Lower leg skin (tissue), 4 donors: ENCODE results near the gene CLEC7A. TPM values are rescaled to one million over a fixed set of nuclear protein-coding genes. Genes with fewer than 3 reads are reported as not detected.

ENCODE experiments used
- DNase-seq, 2 donors: peaks; one replicate each; pipeline ENCODE4 v3.0.0-alpha.2; 2019; ENCODE audit warnings: low spot score in 2 of 2
- H3K4me3 ChIP-seq: fragments of 200-600 bp; sonication (generic); 2 replicates; pipeline ENCODE4 v1.5.1; 2017; ENCODE audit warnings: mild to moderate bottlenecking, low read depth; ENCODE audit not compliant: poor library complexity, severe bottlenecking
- CTCF ChIP-seq, 3 donors: fragments of 450-650 bp; IDR thresholded peaks; one replicate each; pipeline ENCODE4 v1.5.1; 2016; ENCODE audit warnings: antibody characterized with exemption in 3 of 3, mild to moderate bottlenecking in 3 of 3, moderate library complexity in 2 of 3
- POLR2A ChIP-seq, 2 donors: fragments of 450-650 bp; IDR thresholded peaks; one replicate each; pipeline ENCODE4 v1.6.1; 2016 to 2017; ENCODE audit warnings: antibody characterized with exemption in 2 of 2, mild to moderate bottlenecking in 1 of 2, moderate library complexity in 1 of 2
- WGBS, 2 donors: methylation state at CpG; one replicate each; pipeline ENCODE4 v1.1.5; 2018; 5-methylcytosine and 5-hydroxymethylcytosine counted together
- intact Hi-C: fragments of 100-400 bp; cut with DNase I; formaldehyde crosslinking; loops from one replicate; pipeline ENCODE4 v1.15.0; 2023; ENCODE audit warnings: low total_unique reads
- total RNA-seq, 4 donors: library from RNA; depleted of rRNA; stranded (reverse); fragments of >200 nt; gene quantifications; one replicate each; pipeline ENCODE4 v1.1.0, GENCODE V29; 2016

The CLEC7A gene
- total RNA-seq, 4 donors from 2014 or later: 4.8 to 14.1 (median 6.7) TPM

- intact Hi-C loops: no loop called here
- no peak overlapping the region for H3K4me3 ChIP-seq
- no peak for TF ChIP-seq CTCF (IDR thresholded peaks at IDR 0.05)
- TF ChIP-seq POLR2A (IDR thresholded peaks at IDR 0.05): no peak
- DNase-seq: no peak
These were observed 54.5 kb downstream of the CLEC7A start for GRCh38 chr12:10075451-10075850.

- TF ChIP-seq POLR2A (IDR thresholded peaks at IDR 0.05) (no peak), CTCF (IDR thresholded peaks at IDR 0.05) (no peak)
- DNase-seq: no peak
- H3K4me3 ChIP-seq: no peak overlapping the region
- intact Hi-C loops: no loop called here
- 63 to 70% methylated on average over 5 of the region's 5 CpGs for WGBS, 2 donors
These were observed 56.7 kb downstream of the CLEC7A start for GRCh38 chr12:10073261-10073660.

- DNase-seq: no peak
- TF ChIP-seq CTCF (IDR thresholded peaks at IDR 0.05) (no peak), POLR2A (IDR thresholded peaks at IDR 0.05) (no peak)
- 88 to 89% methylated on average over 2 of the region's 2 CpGs for WGBS, 2 donors
- no peak overlapping the region for H3K4me3 ChIP-seq
- intact Hi-C loops: no loop called here
These were observed 57.9 kb downstream of the CLEC7A start for GRCh38 chr12:10072131-10072530.

GRCh38 chr12:10070380-10070779 lies 59.6 kb downstream of the CLEC7A start:
- intact Hi-C loops: no loop called here
- no peak for DNase-seq
- 96 to 97% methylated on average over 4 of the region's 4 CpGs for WGBS, 2 donors
- no peak overlapping the region for H3K4me3 ChIP-seq
- TF ChIP-seq CTCF (IDR thresholded peaks at IDR 0.05): no peak
- no peak for TF ChIP-seq POLR2A (IDR thresholded peaks at IDR 0.05)

- DNase-seq: no peak
- intact Hi-C loops: no loop called here
- no peak overlapping the region for H3K4me3 ChIP-seq
- TF ChIP-seq POLR2A (IDR thresholded peaks at IDR 0.05) (no peak), CTCF (IDR thresholded peaks at IDR 0.05) (no peak)
- WGBS, 2 donors: 18 to 27% methylated on average over 3 of the region's 3 CpGs
These were observed 60.0 kb downstream of the CLEC7A start for GRCh38 chr12:10069976-10070375.

- 17 to 19% methylated on average over 4 of the region's 4 CpGs for WGBS, 2 donors
- TF ChIP-seq CTCF (IDR thresholded peaks at IDR 0.05) (no peak), POLR2A (IDR thresholded peaks at IDR 0.05) (no peak)
- intact Hi-C loops: no loop called here
- no peak overlapping the region for H3K4me3 ChIP-seq
- no peak for DNase-seq
These were observed 60.9 kb downstream of the CLEC7A start for GRCh38 chr12:10069099-10069498.
